ENCODE measurements around the gene GJD3. TPM values are rescaled to one million over a fixed set of nuclear protein-coding genes. Genes with fewer than 3 reads are reported as not detected.

GJD3 gene
- total and polyA plus RNA-seq, 8 donors: 0.18 to 3.6 (median 3.0) TPM; not detected in 5

GRCh38 chr17:40345161-40345993 is 19.2 kb downstream of the GJD3 start:
- Histone ChIP-seq H3K27ac (peak overlapping the region; percentile 93 to 100), H3K36me3 (peaks cover 0 to 25% of the 10 kb centered on the region in 2 donors), H3K27me3 (no peaks in the 10 kb centered on the region), H3K9me3 (no peaks in the 10 kb centered on the region), H3K4me3 (peak overlapping the region; percentile 87 to 99), H3K4me1 (peaks cover 62 to 87% of the 10 kb centered on the region in 2 donors)
- ATAC-seq: peak; percentile 57
- intact Hi-C loops (cut with DNase I): no loop called here
- TF ChIP-seq CTCF (IDR thresholded peaks at IDR 0.05): no peak
- peak; percentile 75 to 90 (median 84) for DNase-seq

- ATAC-seq (no peak), DNase-seq (no peak)
- Histone ChIP-seq H3K27ac (peak overlapping the region; percentile 93 to 100), H3K27me3 (no peaks in the 10 kb centered on the region), H3K36me3 (peaks cover 0 to 17% of the 10 kb centered on the region in 2 donors), H3K9me3 (no peaks in the 10 kb centered on the region), H3K4me1 (peaks cover 54 to 87% of the 10 kb centered on the region in 2 donors), H3K4me3 (peak overlapping the region; percentile 87 to 99)
- intact Hi-C loops (cut with DNase I): no loop called here
- no peak for TF ChIP-seq CTCF (IDR thresholded peaks at IDR 0.05)
Measured at GRCh38 chr17:40344421-40345160, 19.9 kb downstream of the GJD3 start.

GRCh38 chr17:40343219-40344119 is 21.1 kb downstream of the GJD3 start:
- Histone ChIP-seq H3K4me3 (peak overlapping the region; percentile 87 to 99), H3K9me3 (no peaks in the 10 kb centered on the region), H3K36me3 (peaks cover 0 to 6% of the 10 kb centered on the region in 2 donors), H3K27ac (peak overlapping the region; percentile 93 to 100), H3K27me3 (no peaks in the 10 kb centered on the region), H3K4me1 (peaks cover 45 to 87% of the 10 kb centered on the region in 2 donors)
- intact Hi-C loops (cut with DNase I): no loop called here
- DNase-seq: peak in 1 of 4 donors; percentile 67
- no peak for ATAC-seq
- no peak for TF ChIP-seq CTCF (IDR thresholded peaks at IDR 0.05)

- Histone ChIP-seq H3K36me3 (no peaks in the 10 kb centered on the region), H3K4me1 (peaks cover 37 to 87% of the 10 kb centered on the region in 2 donors), H3K27me3 (no peaks in the 10 kb centered on the region), H3K9me3 (no peaks in the 10 kb centered on the region), H3K4me3 (peak overlapping the region; percentile 87 to 99), H3K27ac (peak overlapping the region; percentile 93 to 100)
- TF ChIP-seq CTCF (IDR thresholded peaks at IDR 0.05): no peak
- DNase-seq (no peak), ATAC-seq (no peak)
- intact Hi-C loops (cut with DNase I): no loop called here
Measured at GRCh38 chr17:40342504-40343218, 21.9 kb downstream of the GJD3 start.
